ENCODE results near the gene GRPEL1. TPM values are rescaled to one million over a fixed set of nuclear protein-coding genes. Genes with fewer than 3 reads are reported as not detected.

The GRPEL1 gene
- total and polyA plus RNA-seq, 2 of the 13 experiments (the other 11 are each of a cell fraction or from before 2014, with no cell fraction given): 32.3 to 141 TPM

DNA sequence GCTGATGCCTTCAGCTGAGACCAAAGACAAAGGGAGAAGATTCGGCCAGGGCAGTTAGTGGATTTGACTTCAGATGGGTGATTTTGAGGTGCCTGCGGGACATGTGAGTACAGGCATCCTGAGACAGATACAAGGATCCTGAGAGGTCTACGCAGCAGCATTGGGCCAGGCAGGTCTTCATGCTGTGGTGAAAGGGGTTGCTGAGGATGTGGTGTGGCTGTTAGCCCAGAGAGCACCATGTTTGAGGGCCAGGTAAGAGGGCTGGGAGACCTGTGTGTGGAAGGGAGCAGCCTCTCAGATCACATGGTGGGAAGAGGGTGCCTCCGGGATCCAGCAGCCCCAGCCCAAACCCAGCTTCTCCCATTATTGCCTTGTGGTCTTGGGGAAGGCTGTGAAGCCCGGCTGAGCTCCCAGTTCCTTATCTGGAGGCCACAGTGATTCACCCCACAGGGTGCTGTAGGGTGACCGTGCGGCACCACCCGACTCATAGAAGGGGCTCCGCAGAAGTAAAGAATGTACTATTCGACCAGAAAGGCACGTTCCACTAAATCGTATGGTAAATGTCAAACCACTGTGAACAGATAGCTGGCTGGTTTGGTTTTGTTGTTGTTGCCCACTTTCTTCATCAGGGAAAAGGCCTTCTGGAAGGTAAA is 52.4 kb downstream of the GRPEL1 start:
- no peaks in the 10 kb centered on the region for H3K9me3 ChIP-seq (ENCODE audit: low read length)
- ChIA-PET CTCF (ENCODE audit: low intra/inter-chr PET ratio, low total read pairs) (no interaction called here), POLR2A (no interaction called here)
- ATAC-seq (no peak), FAIRE-seq (no peak), DNase-seq (ENCODE audit: low spot score) (no peak)
- H3K9ac ChIP-seq (ENCODE audit: insufficient read depth, low read depth, low read length): no peak overlapping the region
- in situ Hi-C loops (cut with HindIII; ENCODE audit: extremely low pct_ligation_motif_present, low pct_unique_long_range_greater_than_20kb) (no loop called here), intact Hi-C loops (cut with micrococcal nuclease; ENCODE audit: unreplicated experiment) (no loop called here)
- H3K79me2 ChIP-seq (ENCODE audit: insufficient read depth, low read length): no peaks in the 10 kb centered on the region
- H3K27me3 ChIP-seq (ENCODE audit: control insufficient read depth in 1 of 2, insufficient read depth in 2 of 2, low read length in 2 of 2): no peaks in the 10 kb centered on the region
- H3K36me3 ChIP-seq (replicated peaks in 1 of 2; ENCODE audit: control insufficient read depth in 1 of 2, insufficient read depth in 2 of 2, low read length in 2 of 2): peaks cover 20 to 74% of the 10 kb centered on the region in 2 experiments
- H2AFZ ChIP-seq (ENCODE audit: low read length): no peak overlapping the region
- H3K4me3 ChIP-seq (replicated peaks in 1 of 3; ENCODE audit: insufficient read depth in 1 of 3, low read depth in 2 of 3, low read length in 3 of 3): no peak overlapping the region
- H3K27ac ChIP-seq (ENCODE audit: extremely low read length, insufficient read depth, low read length): no peak overlapping the region
- BruUV-seq (replicated peaks): no TSS peak
- no peaks in the 10 kb centered on the region for H4K20me1 ChIP-seq (ENCODE audit: insufficient read depth, low read length)
- no peak overlapping the region for H3K4me2 ChIP-seq (ENCODE audit: low read depth, low read length)
- WGBS (ENCODE audit: low lambda C conversion rate): 95% methylated on average over 11 of the region's 12 CpGs
- 0 out of 2 replicates have a peak, but pooled peaks cover 2% of the 10 kb centered on the region for H3K4me1 ChIP-seq (ENCODE audit: insufficient read depth, low read length)
- TF ChIP-seq TFDP1 (CRISPR knock-in tag; IDR thresholded peaks at IDR 0.05; ENCODE audit: borderline replicate concordance) (no peak), ZNF138 (CRISPR knock-in tag; IDR thresholded peaks at IDR 0.05; ENCODE audit: low read depth) (no peak), MTA1 (CRISPR knock-in tag; IDR thresholded peaks at IDR 0.05; ENCODE audit: borderline replicate concordance) (no peak), MED1 (CRISPR knock-in tag; IDR thresholded peaks at IDR 0.05) (no peak), ZNF260 (CRISPR knock-in tag; IDR thresholded peaks at IDR 0.05; ENCODE audit: borderline replicate concordance, low read depth) (no peak), ZMYM3 (CRISPR knock-in tag; IDR thresholded peaks at IDR 0.05) (no peak), ARHGAP35 (CRISPR knock-in tag; IDR thresholded peaks at IDR 0.05; ENCODE audit: borderline replicate concordance) (no peak), MATR3 (CRISPR knock-in tag; IDR thresholded peaks at IDR 0.05) (no peak), ZNF614 (CRISPR knock-in tag; IDR thresholded peaks at IDR 0.05; ENCODE audit: borderline replicate concordance) (no peak), ZNF451 (CRISPR knock-in tag; IDR thresholded peaks at IDR 0.05) (no peak), ZBTB21 (CRISPR knock-in tag; IDR thresholded peaks at IDR 0.05) (no peak), ZBTB7A (CRISPR knock-in tag; IDR thresholded peaks at IDR 0.05) (no peak), TEAD3 (CRISPR knock-in tag; optimal IDR thresholded peaks at IDR 0.05; ENCODE audit: borderline replicate concordance) (no peak), NFATC3 (CRISPR knock-in tag; IDR thresholded peaks at IDR 0.05) (no peak), ZNF772 (CRISPR knock-in tag; IDR thresholded peaks at IDR 0.05) (no peak)
- TF ChIP-seq, protein P1, sequence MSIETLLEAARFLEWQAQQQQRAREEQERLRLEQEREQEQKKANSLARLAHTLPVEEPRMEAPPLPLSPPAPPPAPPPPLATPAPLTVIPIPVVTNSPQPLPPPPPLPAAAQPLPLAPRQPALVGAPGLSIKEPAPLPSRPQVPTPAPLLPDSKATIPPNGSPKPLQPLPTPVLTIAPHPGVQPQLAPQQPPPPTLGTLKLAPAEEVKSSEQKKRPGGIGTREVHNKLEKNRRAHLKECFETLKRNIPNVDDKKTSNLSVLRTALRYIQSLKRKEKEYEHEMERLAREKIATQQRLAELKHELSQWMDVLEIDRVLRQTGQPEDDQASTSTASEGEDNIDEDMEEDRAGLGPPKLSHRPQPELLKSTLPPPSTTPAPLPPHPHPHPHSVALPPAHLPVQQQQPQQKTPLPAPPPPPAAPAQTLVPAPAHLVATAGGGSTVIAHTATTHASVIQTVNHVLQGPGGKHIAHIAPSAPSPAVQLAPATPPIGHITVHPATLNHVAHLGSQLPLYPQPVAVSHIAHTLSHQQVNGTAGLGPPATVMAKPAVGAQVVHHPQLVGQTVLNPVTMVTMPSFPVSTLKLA (IDR thresholded peaks at IDR 0.05): no peak
- TF ChIP-seq, protein P2, sequence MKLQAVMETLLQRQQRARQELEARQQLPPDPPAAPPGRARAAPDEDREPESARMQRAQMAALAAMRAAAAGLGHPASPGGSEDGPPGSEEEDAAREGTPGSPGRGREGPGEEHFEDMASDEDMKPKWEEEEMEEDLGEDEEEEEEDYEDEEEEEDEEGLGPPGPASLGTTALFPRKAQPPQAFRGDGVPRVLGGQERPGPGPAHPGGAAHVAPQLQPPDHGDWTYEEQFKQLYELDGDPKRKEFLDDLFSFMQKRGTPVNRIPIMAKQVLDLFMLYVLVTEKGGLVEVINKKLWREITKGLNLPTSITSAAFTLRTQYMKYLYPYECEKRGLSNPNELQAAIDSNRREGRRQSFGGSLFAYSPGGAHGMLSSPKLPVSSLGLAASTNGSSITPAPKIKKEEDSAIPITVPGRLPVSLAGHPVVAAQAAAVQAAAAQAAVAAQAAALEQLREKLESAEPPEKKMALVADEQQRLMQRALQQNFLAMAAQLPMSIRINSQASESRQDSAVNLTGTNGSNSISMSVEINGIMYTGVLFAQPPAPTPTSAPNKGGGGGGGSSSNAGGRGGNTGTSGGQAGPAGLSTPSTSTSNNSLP (IDR thresholded peaks at IDR 0.05; ENCODE audit: low read depth, low read length): no peak

Data from HepG2 (cell line).